ENCODE results near the gene TXNDC2. TPM values are rescaled to one million over a fixed set of nuclear protein-coding genes. Genes with fewer than 3 reads are reported as not detected.

The TXNDC2 gene
- total RNA-seq, 1 donor from 2014 or later: not detected

- Histone ChIP-seq H3K9ac (no peak overlapping the region), H4K20me1 (ENCODE audit: low read depth) (no peaks in the 10 kb centered on the region), H3K36me3 (no peaks in the 10 kb centered on the region), H3K4me2 (no peak overlapping the region), H3K79me2 (ENCODE audit: low read depth) (no peaks in the 10 kb centered on the region), H3K4me3 (no peak overlapping the region), H2AFZ (replicated peaks) (no peak overlapping the region), H3F3A (ENCODE audit: low read depth) (peaks cover 8% of the 10 kb centered on the region), H3K27ac (no peak overlapping the region), H3K9me3 (ENCODE audit: low read depth) (no peaks in the 10 kb centered on the region), H3K4me1 (peaks cover 17% of the 10 kb centered on the region), H3K27me3 (no peaks in the 10 kb centered on the region)
- Mint-ChIP-seq H3K9me3 (no peaks in the 10 kb centered on the region), H3K27ac (no peak overlapping the region), H3K36me3 (no peaks in the 10 kb centered on the region), H3K4me3 (no peak overlapping the region), H3K27me3 (ENCODE audit: insufficient read depth, low read depth) (no peaks in the 10 kb centered on the region), H3K4me1 (peaks cover 10% of the 10 kb centered on the region)
- no peak for DNase-seq (ENCODE audit: low spot score)
- TF ChIP-seq EZH2phosphoT487 (IDR thresholded peaks at IDR 0.05) (no peak), CTCF (IDR thresholded peaks at IDR 0.05) (no peak), EZH2 (IDR thresholded peaks at IDR 0.05) (no peak)
These were observed 7.7 kb upstream of the TXNDC2 start for GRCh38 chr18:9878095-9878494.

GRCh38 chr18:9878783-9879242 lies 7.0 kb upstream of the TXNDC2 start:
- no peak for TF ChIP-seq EZH2phosphoT487 (IDR thresholded peaks at IDR 0.05)
- no peak for TF ChIP-seq EZH2 (IDR thresholded peaks at IDR 0.05)
- no peak for TF ChIP-seq CTCF (IDR thresholded peaks at IDR 0.05)
- no peak for DNase-seq (ENCODE audit: low spot score)

GRCh38 chr18:9884090-9884489 lies 1.7 kb upstream of the TXNDC2 start:
- Histone ChIP-seq H3K79me2 (ENCODE audit: low read depth) (no peaks in the 10 kb centered on the region), H3K27me3 (no peaks in the 10 kb centered on the region), H4K20me1 (ENCODE audit: low read depth) (no peaks in the 10 kb centered on the region), H3K4me1 (no peaks in the 10 kb centered on the region), H3K9me3 (ENCODE audit: low read depth) (no peaks in the 10 kb centered on the region), H3K9ac (no peak overlapping the region), H3K4me2 (no peak overlapping the region), H3F3A (ENCODE audit: low read depth) (no peaks in the 10 kb centered on the region), H2AFZ (replicated peaks) (no peak overlapping the region), H3K4me3 (no peak overlapping the region), H3K36me3 (no peaks in the 10 kb centered on the region), H3K27ac (no peak overlapping the region)
- no peak overlapping the region for H3K27ac Mint-ChIP-seq
- no peak for DNase-seq (ENCODE audit: low spot score)
- H3K4me3 Mint-ChIP-seq: no peak overlapping the region
- H3K27me3 Mint-ChIP-seq (ENCODE audit: insufficient read depth, low read depth): peaks cover 6% of the 10 kb centered on the region
- peaks cover 3% of the 10 kb centered on the region for H3K4me1 Mint-ChIP-seq
- no peaks in the 10 kb centered on the region for H3K9me3 Mint-ChIP-seq
- TF ChIP-seq EZH2phosphoT487 (IDR thresholded peaks at IDR 0.05) (no peak), EZH2 (IDR thresholded peaks at IDR 0.05) (no peak), CTCF (IDR thresholded peaks at IDR 0.05) (no peak)
- no peaks in the 10 kb centered on the region for H3K36me3 Mint-ChIP-seq

More at GRCh38 chr18:9878783-9879242, 7.0 kb upstream of the TXNDC2 start:
- H3K79me2 ChIP-seq (ENCODE audit: low read depth): no peaks in the 10 kb centered on the region
- H3K4me2 ChIP-seq: no peak overlapping the region
- no peak overlapping the region for H3K9ac ChIP-seq
- H3K9me3 ChIP-seq (ENCODE audit: low read depth): no peaks in the 10 kb centered on the region
- H3K36me3 Mint-ChIP-seq: no peaks in the 10 kb centered on the region
- no peak overlapping the region for H3K27ac ChIP-seq
- peaks cover 2% of the 10 kb centered on the region for H3K27me3 Mint-ChIP-seq (ENCODE audit: insufficient read depth, low read depth)
- H3K9me3 Mint-ChIP-seq: no peaks in the 10 kb centered on the region
- no peaks in the 10 kb centered on the region for H3K36me3 ChIP-seq
- no peak overlapping the region for H3K4me3 Mint-ChIP-seq
- H3K27me3 ChIP-seq: no peaks in the 10 kb centered on the region
- no peak overlapping the region for H2AFZ ChIP-seq (replicated peaks)
- no peaks in the 10 kb centered on the region for H4K20me1 ChIP-seq (ENCODE audit: low read depth)
- peaks cover 8% of the 10 kb centered on the region for H3F3A ChIP-seq (ENCODE audit: low read depth)
- peaks cover 17% of the 10 kb centered on the region for H3K4me1 ChIP-seq
- H3K27ac Mint-ChIP-seq: no peak overlapping the region
- no peak overlapping the region for H3K4me3 ChIP-seq
- H3K4me1 Mint-ChIP-seq: peaks cover 10% of the 10 kb centered on the region

Measured in neural progenitor cell (in vitro differentiated cells).